ENCODE measurements around the gene ARHGAP26.

GRCh38 chr5:142837081-142837725, 67.0 kb downstream of the ARHGAP26 start:
- TF ChIP-seq CTCF (IDR thresholded peaks at IDR 0.05 in 8 of 11, conservative IDR thresholded peaks at IDR 0.05 in 3 of 11), result no peak
- TF ChIP-seq POLR2A (IDR thresholded peaks at IDR 0.05), result no peak
- peak in 1 of 3 donors; percentile 16 for TF ChIP-seq POLR2AphosphoS5 (IDR thresholded peaks at IDR 0.05)
